Epithelial cell of esophagus (primary cell): ENCODE data around the gene GULP1.

ENCODE experiments used
- DNase-seq: peaks from one replicate; pipeline ENCODE4 v3.0.0; 2010; ENCODE audit warnings: low read depth
- H3K4me3 ChIP-seq: 2 replicates; pipeline ENCODE4 v1.5.1; 2011; ENCODE audit warnings: mild to moderate bottlenecking, low read length, control low read depth
- CTCF ChIP-seq: IDR thresholded peaks from 2 replicates; pipeline ENCODE4 v1.5.1; 2011; ENCODE audit warnings: low read depth, mild to moderate bottlenecking, low read length, control low read depth, inconsistent platforms; ENCODE audit not compliant: insufficient read depth; ENCODE audit errors: missing control alignments

The GULP1 gene

GRCh38 chr2:188345020-188345419 is 53.3 kb downstream of the GULP1 start:
- no peak for TF ChIP-seq CTCF
- DNase-seq, result no peak
- H3K4me3 ChIP-seq, result no peak overlapping the region

- H3K4me3 ChIP-seq, result no peak overlapping the region
- no peak for DNase-seq
- no peak for TF ChIP-seq CTCF
These were observed 53.8 kb downstream of the GULP1 start for GRCh38 chr2:188345426-188345825.

GRCh38 chr2:188345831-188346458 is 54.3 kb downstream of the GULP1 start:
- TF ChIP-seq CTCF, result no peak
- no peak overlapping the region for H3K4me3 ChIP-seq
- no peak for DNase-seq

- no peak for DNase-seq
- H3K4me3 ChIP-seq, result no peak overlapping the region
- TF ChIP-seq CTCF, result no peak
These were observed 57.3 kb downstream of the GULP1 start for GRCh38 chr2:188349019-188349418.

- no peak for DNase-seq
- no peak overlapping the region for H3K4me3 ChIP-seq
- no peak for TF ChIP-seq CTCF
These were observed 61.6 kb downstream of the GULP1 start for GRCh38 chr2:188353282-188353681.

GRCh38 chr2:188360485-188361263 is 69.0 kb downstream of the GULP1 start:
- no peak for TF ChIP-seq CTCF
- no peak overlapping the region for H3K4me3 ChIP-seq
- no peak for DNase-seq
